ENCODE measurements around the gene DNAJB13.
A peak's percentile ranks its signal among the peaks of the same experiment; 100 is the strongest.
"Not testable (repeated sequence)": the region's sequence is repeated elsewhere in the genome, so short reads cannot be mapped to it uniquely, and the experiment has no call there.

DNAJB13 gene, protein sequence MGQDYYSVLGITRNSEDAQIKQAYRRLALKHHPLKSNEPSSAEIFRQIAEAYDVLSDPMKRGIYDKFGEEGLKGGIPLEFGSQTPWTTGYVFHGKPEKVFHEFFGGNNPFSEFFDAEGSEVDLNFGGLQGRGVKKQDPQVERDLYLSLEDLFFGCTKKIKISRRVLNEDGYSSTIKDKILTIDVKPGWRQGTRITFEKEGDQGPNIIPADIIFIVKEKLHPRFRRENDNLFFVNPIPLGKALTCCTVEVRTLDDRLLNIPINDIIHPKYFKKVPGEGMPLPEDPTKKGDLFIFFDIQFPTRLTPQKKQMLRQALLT

DNA sequence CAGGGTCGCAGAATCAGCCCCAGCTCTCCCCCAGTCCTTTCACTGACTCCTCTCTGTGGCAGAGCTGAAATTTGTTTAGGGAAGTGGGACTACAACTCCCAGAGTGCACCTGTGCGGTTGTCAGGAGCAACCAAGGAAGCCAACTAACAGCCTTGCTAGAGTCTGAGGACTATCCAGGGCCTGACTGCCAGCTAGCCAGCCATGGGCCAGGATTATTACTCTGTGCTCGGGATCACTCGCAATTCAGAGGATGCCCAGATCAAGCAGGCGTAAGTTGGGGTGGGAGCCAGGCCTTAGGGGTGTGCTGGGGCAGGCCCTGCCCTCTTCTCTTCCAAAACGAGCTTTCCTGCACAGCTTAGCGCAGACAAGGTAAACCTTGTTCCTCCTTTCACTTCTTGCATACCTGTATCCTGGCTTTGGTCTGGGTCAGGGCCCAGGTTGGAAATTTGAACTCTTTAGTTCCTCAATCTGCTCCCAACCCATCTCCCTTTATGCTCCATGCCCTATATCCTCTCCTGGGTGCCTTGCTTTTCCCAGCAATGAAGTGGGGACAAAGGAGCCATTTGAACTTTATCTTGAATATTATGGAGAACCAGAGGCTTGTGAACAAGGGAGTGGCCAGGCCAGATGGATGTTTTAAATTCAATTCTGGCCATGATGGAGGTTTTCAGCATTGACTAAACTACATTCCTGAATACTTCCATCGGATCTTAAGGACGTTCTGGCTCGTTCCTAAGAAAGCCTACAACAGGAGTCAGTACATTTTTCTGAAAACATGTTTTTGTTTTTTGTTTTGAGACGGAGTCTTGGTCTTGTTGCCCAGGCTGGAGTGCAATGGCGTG lies at the start of gene DNAJB13:
DNAJB13 (plus strand) TSS at position 158 of the 842 bp plus-strand sequence; CDS start at position 202, 44 bp downstream.
- H3K9me3 Mint-ChIP-seq: no peaks in the 10 kb centered on the region
- no peaks in the 10 kb centered on the region for H3K4me1 Mint-ChIP-seq
- H3K4me3 Mint-ChIP-seq: no peak within 1 kb of the TSS
- peak; percentile 99 for ATAC-seq (ENCODE audit: low read depth)
- no peak within 1 kb of the TSS for H3K27ac Mint-ChIP-seq
- peaks cover 1% of the 10 kb centered on the region for H3K27me3 Mint-ChIP-seq
- no peak for DNase-seq (ENCODE audit: low spot score in 2 of 2)
- H3K36me3 Mint-ChIP-seq: no peaks in the 10 kb centered on the region

DNA sequence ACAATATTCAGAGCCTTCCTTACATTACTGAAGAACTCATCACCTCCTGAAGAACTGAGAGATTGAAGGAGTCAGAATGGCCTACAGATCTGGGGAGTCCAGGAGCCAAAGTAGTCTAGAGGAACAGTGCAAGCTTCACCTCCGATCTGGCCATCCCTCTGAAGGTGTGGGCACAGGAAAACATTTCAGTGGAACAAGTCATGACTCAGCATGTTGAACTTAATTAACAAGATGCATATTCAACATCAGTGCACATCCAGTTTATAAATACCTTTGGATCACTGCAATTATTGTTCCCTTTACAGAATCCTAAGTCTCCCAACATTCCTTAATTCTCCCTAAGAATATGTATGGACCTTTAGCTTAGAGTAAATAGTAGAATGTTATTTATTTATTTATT lies 48.5 kb upstream of the DNAJB13 start:
- Mint-ChIP-seq H3K36me3 (peaks cover 15% of the 10 kb centered on the region), H3K4me3 (no peak overlapping the region), H3K9me3 (no peaks in the 10 kb centered on the region), H3K4me1 (no peaks in the 10 kb centered on the region), H3K27me3 (no peaks in the 10 kb centered on the region), H3K27ac (no peak overlapping the region)
- DNase-seq (ENCODE audit: low spot score in 2 of 2) (no peak), ATAC-seq (ENCODE audit: low read depth) (no peak)

DNA sequence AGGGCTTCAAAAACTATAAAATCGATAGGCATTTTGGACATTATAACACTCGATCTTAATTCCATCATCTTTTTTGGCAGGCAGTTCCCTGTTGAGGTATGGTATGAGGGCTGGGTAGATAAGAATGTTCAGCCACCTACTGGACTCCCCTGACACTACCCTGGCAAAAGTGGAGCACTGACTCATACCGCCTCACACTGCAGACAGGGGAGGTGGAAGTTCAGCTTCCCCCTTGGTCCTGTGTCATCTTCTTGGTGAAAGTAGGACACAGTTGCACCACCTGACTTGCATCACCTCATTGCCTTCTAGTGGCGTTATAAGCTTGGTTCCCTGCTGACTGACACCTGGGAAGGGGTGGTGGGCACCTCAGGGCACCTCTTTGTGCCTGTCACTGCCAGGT lies 43.6 kb upstream of the DNAJB13 start:
- Mint-ChIP-seq H3K4me1 (no peaks in the 10 kb centered on the region), H3K27me3 (no peaks in the 10 kb centered on the region), H3K9me3 (no peaks in the 10 kb centered on the region), H3K36me3 (peaks cover 19% of the 10 kb centered on the region), H3K27ac (no peak overlapping the region), H3K4me3 (no peak overlapping the region)
- DNase-seq (ENCODE audit: low spot score in 2 of 2) (no peak), ATAC-seq (ENCODE audit: low read depth) (no peak)

DNA sequence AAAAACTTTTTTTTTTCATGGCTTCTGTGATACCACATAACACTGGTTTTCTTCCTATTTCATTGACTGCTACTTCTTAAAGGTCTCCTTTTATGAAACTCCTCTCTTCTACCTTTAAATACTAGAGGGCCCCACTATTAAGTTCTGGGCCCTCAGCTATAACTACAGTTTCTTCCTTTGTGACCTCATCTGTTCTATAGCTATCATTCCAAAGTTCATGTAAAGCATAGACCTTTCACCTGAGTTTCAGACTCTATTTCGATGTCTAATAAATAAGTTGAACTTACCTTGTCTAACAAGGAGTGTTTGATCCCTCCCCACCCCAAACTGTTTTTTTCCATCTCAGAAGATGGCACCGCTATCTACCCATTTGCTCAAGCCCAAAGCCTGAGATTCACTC lies 38.8 kb upstream of the DNAJB13 start:
- Mint-ChIP-seq H3K36me3 (peaks cover 33% of the 10 kb centered on the region), H3K27me3 (no peaks in the 10 kb centered on the region), H3K4me3 (no peak overlapping the region), H3K9me3 (no peaks in the 10 kb centered on the region), H3K27ac (no peak overlapping the region), H3K4me1 (no peaks in the 10 kb centered on the region)
- no peak for ATAC-seq (ENCODE audit: low read depth)
- no peak for DNase-seq (ENCODE audit: low spot score in 2 of 2)

DNA sequence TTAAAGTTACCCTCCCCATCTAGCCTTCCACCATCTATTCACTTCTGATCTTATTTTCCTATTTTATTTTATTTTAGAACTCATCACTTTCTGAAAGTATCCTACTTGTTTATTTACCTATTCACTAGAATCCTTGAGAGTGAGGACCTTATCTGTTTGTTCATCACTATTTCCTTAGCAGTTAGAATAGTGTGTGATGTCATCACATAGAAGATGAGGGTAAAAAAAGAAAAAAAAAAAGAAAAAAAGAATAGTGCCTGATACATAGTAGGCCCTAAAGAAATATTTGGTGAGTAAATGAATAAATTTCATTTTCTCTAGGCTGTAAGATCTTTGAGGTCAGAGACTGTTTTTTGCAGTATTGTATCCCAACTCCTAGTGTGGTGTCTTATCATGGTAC lies 37.4 kb upstream of the DNAJB13 start:
- no peaks in the 10 kb centered on the region for H3K9me3 Mint-ChIP-seq
- no peaks in the 10 kb centered on the region for H3K4me1 Mint-ChIP-seq
- no peaks in the 10 kb centered on the region for H3K27me3 Mint-ChIP-seq
- H3K27ac Mint-ChIP-seq: no peak overlapping the region
- no peak for ATAC-seq (ENCODE audit: low read depth)
- H3K4me3 Mint-ChIP-seq: no peak overlapping the region
- H3K36me3 Mint-ChIP-seq: peaks cover 34% of the 10 kb centered on the region
- no peak for DNase-seq (ENCODE audit: low spot score in 2 of 2)

DNA sequence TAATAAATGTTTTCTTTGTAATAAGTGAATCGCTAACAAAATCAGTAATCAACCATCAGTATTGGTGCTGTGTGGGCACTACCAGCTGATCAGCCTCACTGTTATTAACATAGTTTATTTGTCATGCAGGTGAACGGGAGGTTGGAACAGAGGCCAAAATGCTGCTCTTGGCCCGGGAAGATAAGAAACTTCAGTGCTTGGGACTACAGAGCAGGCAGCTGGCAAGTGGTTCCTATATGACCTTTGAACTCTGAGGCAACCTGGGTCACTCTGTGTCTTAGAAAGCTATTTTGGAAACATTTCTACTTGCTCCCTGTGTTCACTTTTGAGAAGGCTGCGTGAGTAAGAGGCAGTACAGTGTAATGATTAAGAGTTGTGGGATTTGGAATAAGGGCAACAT lies 36.5 kb upstream of the DNAJB13 start:
- Mint-ChIP-seq H3K9me3 (no peaks in the 10 kb centered on the region), H3K27ac (no peak overlapping the region), H3K4me3 (no peak overlapping the region), H3K27me3 (no peaks in the 10 kb centered on the region), H3K4me1 (no peaks in the 10 kb centered on the region), H3K36me3 (peaks cover 38% of the 10 kb centered on the region)
- no peak for DNase-seq (ENCODE audit: low spot score in 2 of 2)
- no peak for ATAC-seq (ENCODE audit: low read depth)

DNA sequence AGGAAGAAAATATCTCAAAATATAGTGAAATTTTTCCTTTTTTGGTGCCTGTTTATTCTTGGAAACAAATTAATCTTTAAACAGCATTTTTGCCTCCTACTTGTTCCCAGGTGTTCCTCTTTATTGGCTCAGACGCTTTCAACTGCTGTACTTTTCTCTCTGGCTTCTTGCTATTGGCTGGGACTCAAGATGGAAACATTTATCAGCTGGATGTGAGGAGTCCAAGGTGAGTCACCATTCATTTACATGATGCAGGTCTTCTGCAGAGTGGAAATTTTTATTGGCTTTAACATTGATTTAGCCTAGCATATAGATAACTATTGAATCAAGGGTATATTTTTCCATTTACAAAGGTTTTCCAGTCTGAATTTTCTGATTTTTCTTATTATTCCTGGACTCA lies 34.4 kb upstream of the DNAJB13 start:
- Mint-ChIP-seq H3K27me3 (no peaks in the 10 kb centered on the region), H3K9me3 (no peaks in the 10 kb centered on the region), H3K27ac (no peak overlapping the region), H3K4me3 (no peak overlapping the region), H3K36me3 (peaks cover 34% of the 10 kb centered on the region), H3K4me1 (no peaks in the 10 kb centered on the region)
- ATAC-seq (ENCODE audit: low read depth): no peak
- no peak for DNase-seq (ENCODE audit: low spot score in 2 of 2)

DNA sequence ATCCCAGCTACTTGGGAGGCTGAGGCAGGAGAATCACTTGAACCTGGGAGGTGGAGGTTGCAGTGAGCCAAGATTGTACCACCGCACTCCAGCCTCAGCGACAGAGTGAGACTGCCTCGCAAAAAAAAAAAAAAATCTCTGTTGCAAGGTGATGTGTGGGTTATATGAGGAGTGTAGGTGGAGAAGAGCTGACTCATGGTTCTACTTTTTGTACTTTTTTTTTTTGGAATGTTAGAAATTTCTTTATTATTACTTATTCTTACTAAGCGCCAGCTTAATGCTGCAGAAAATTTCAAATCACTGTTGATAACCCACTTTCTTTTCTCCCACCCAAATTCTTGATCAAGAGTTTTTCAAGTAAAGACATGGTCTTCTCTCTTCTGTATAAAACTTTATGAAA lies 29.6 kb upstream of the DNAJB13 start:
- Mint-ChIP-seq H3K4me1 (no peaks in the 10 kb centered on the region), H3K36me3 (peaks cover 25% of the 10 kb centered on the region), H3K27me3 (no peaks in the 10 kb centered on the region), H3K4me3 (no peak overlapping the region), H3K9me3 (no peaks in the 10 kb centered on the region), H3K27ac (no peak overlapping the region)
- no peak for DNase-seq (ENCODE audit: low spot score in 2 of 2)
- ATAC-seq (ENCODE audit: low read depth): no peak

DNA sequence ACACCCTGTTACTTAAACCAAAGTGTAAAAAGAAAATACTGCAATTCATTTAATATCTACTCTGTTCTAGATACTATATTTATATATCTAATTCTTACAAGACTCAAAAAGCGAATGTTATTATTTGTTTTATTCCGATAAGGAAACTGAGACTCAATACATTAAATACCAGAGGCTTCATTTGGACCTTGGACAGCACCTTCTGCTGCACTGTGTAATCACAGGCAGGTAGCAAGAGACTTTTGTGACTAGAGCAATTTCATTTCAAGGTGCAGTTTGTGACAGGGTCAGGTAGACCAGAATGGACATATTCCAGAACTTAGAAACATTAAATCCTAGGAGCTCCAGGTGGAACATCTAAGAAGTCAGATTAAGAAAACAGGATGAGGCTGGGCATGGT lies 21.4 kb upstream of the DNAJB13 start:
- H3K4me3 Mint-ChIP-seq: no peak overlapping the region
- H3K27me3 Mint-ChIP-seq: no peaks in the 10 kb centered on the region
- peaks cover 27% of the 10 kb centered on the region for H3K36me3 Mint-ChIP-seq
- no peaks in the 10 kb centered on the region for H3K4me1 Mint-ChIP-seq
- H3K9me3 Mint-ChIP-seq: no peaks in the 10 kb centered on the region
- ATAC-seq (ENCODE audit: low read depth): no peak
- no peak overlapping the region for H3K27ac Mint-ChIP-seq
- DNase-seq (ENCODE audit: low spot score in 2 of 2): no peak

DNA sequence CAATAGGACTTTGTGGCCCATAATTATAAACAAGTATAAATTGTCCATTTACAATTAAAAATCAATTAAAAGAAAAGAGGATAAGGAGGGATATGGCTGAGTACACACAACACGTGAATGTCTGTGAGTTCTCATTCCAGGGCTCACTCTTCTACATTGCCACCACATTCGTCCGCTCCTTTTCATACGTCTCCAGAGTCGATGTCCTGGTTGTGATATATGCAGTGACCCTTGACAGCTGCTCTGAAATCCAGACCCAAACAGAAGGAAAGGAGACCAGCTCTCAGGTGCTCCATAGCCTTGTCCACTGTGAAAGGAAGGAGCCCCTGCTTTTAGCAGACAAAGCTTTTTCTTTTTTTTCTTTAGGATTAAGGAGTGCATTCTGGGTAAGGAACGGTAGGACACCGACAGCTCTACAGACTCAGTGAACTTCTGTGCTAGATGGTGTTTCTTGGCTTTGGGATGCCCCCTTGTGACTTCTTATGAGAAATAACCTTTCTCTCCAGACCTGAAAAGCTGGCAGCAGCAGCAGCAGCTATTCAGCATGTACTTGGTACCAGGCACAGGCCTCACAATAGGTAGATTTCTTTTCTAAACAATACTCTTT lies 19.7 kb upstream of the DNAJB13 start:
- Mint-ChIP-seq H3K4me3 (no peak overlapping the region), H3K27me3 (no peaks in the 10 kb centered on the region), H3K4me1 (no peaks in the 10 kb centered on the region), H3K27ac (no peak overlapping the region), H3K36me3 (peaks cover 27% of the 10 kb centered on the region), H3K9me3 (no peaks in the 10 kb centered on the region)
- DNase-seq (ENCODE audit: low spot score in 2 of 2): no peak
- ATAC-seq (ENCODE audit: low read depth): no peak

DNA sequence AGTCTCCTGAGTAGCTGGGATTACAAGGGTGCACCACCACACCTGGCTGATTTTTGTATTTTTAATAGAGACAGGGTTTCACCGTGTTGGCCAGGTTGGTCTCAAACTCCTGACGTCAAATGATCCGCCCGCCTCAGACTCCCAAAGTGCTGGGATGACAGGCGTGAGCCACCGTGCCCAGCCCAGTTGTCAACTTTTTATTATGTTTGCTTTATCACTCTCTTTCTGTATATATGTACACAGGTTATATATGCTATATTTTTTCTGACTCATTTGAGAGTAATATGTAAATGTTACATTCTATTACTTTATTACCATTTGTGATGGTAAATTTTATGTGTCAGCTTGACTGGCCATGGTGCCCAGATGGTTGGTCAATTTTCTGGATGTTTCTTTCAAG lies 18.9 kb upstream of the DNAJB13 start:
- ATAC-seq (ENCODE audit: low read depth): no peak
- Mint-ChIP-seq H3K27ac (no peak overlapping the region), H3K27me3 (no peaks in the 10 kb centered on the region), H3K4me1 (no peaks in the 10 kb centered on the region), H3K36me3 (peaks cover 25% of the 10 kb centered on the region), H3K4me3 (no peak overlapping the region), H3K9me3 (no peaks in the 10 kb centered on the region)
- DNase-seq (ENCODE audit: low spot score in 2 of 2): no peak

DNA sequence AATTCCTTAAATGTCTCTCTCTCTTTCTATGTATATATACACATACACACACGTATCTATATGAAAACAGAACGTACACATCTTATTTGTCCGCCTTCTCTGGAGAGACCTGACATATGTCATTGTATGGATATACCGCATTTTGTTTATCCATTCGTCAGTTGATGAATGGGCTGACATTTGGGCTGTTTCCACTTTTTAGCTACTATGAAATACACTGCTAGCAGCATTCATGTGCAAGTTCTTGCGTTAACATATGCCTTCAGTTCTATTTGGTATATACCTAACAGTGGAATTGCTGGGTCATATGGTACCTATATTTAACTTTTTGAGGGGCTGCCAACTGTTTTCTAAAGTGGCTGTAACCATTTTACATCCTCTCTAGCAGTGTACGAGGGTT lies 18.0 kb upstream of the DNAJB13 start:
- peaks cover 19% of the 10 kb centered on the region for H3K36me3 Mint-ChIP-seq
- H3K4me1 Mint-ChIP-seq: no peaks in the 10 kb centered on the region
- H3K9me3 Mint-ChIP-seq: no peaks in the 10 kb centered on the region
- no peak for DNase-seq (ENCODE audit: low spot score in 2 of 2)
- ATAC-seq (ENCODE audit: low read depth): no peak
- H3K4me3 Mint-ChIP-seq: no peak overlapping the region
- no peaks in the 10 kb centered on the region for H3K27me3 Mint-ChIP-seq
- no peak overlapping the region for H3K27ac Mint-ChIP-seq

DNA sequence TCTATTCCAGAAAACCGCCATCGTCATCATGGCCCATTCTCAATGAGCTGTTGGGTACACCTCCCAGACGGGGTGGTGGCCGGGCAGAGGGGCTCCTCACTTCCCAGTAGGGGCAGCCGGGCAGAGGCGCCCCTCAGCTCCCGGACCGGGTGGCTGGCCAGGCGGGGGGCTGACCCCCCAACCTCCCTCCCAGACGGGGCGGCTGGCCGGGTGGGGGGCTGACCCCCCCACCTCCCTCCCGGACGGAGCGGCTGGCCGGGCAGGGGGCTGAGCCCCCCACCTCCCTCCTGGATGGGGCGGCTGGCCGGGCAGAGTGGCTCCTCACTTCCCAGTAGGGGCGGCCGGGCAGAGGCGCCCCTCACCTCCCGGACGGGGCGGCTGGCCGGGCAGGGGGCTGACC lies 14.8 kb upstream of the DNAJB13 start:
- not testable (repeated sequence) for H3K27ac Mint-ChIP-seq; ATAC-seq (ENCODE audit: low read depth); DNase-seq (ENCODE audit: low spot score in 2 of 2); H3K9me3 Mint-ChIP-seq; H3K4me3 Mint-ChIP-seq; H3K4me1 Mint-ChIP-seq; H3K27me3 Mint-ChIP-seq
- peaks cover 14% of the 10 kb centered on the region for H3K36me3 Mint-ChIP-seq

DNA sequence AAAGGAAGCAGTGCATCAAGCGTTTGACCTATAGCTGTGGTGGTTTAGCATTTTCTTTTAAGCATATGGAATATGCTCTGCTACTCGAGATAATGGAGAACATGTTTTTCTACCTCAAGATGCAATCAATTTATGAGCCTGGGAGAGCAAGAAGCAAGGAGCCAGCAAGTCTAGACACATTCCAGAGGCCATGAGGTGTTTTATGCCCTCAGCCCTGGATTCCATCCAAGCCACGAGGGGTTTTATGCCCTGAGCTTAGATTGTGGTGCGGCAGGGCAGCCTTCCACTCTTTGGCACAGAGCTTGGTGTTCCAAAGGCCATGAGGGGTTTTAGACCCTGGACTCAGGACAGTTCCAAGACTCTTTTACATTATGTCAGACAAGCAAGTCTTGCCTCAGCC lies 11.7 kb upstream of the DNAJB13 start:
- no peak overlapping the region for H3K27ac Mint-ChIP-seq
- DNase-seq (ENCODE audit: low spot score in 2 of 2): no peak
- no peak for ATAC-seq (ENCODE audit: low read depth)
- H3K27me3 Mint-ChIP-seq: no peaks in the 10 kb centered on the region
- no peak overlapping the region for H3K4me3 Mint-ChIP-seq
- no peaks in the 10 kb centered on the region for H3K4me1 Mint-ChIP-seq
- peaks cover 15% of the 10 kb centered on the region for H3K36me3 Mint-ChIP-seq
- peaks cover 9% of the 10 kb centered on the region for H3K9me3 Mint-ChIP-seq

Data from memory B cell (primary cell).